Right lobe of liver (tissue), 4 donors: ENCODE data around the gene PAX8.

Source experiments
- POLR2A ChIP-seq: fragments of 450-650 bp; IDR thresholded peaks from one replicate; pipeline ENCODE4 v1.6.1; 2017; ENCODE audit warnings: antibody characterized with exemption, mild to moderate bottlenecking
- TF ChIP-seq, protein P1 (sequence below), 4 donors: fragments of 200-600 bp in 3 of 4; fragments of 450-650 bp in 1 of 4; IDR thresholded peaks; one replicate each; pipeline versions ENCODE4 v1.5.1 to v1.8.0; 2016 to 2022; ENCODE audit warnings: antibody characterized with exemption in 4 of 4, mild to moderate bottlenecking in 2 of 4
- donor health status: DM: no; HTN: no; CAD: no.
- donor health status: DM: no; HTN: no; CAD: no.
- donor health status: DM: no; HTN: yes; CAD: no.

DNA sequence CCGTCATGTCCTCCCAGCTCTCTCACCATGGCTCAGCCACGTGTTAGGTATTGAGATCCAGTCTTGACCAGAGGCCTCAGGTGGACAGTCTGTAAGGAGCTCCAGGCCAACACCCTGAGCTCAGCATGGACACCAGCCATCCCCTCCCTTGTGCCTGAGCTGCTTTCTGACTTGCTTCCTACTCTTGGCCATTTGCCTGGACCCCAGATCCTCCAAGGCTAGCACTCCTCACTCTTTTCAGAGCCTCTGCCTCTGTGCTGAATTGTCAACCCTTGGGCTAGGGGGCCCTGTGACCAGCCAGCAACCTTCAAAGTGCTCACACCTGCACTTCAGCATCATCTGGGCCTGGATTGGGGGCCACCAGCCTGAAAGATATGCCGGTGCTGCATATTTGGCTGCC lies 46.6 kb downstream of the PAX8 start:
- TF ChIP-seq, protein P1, sequence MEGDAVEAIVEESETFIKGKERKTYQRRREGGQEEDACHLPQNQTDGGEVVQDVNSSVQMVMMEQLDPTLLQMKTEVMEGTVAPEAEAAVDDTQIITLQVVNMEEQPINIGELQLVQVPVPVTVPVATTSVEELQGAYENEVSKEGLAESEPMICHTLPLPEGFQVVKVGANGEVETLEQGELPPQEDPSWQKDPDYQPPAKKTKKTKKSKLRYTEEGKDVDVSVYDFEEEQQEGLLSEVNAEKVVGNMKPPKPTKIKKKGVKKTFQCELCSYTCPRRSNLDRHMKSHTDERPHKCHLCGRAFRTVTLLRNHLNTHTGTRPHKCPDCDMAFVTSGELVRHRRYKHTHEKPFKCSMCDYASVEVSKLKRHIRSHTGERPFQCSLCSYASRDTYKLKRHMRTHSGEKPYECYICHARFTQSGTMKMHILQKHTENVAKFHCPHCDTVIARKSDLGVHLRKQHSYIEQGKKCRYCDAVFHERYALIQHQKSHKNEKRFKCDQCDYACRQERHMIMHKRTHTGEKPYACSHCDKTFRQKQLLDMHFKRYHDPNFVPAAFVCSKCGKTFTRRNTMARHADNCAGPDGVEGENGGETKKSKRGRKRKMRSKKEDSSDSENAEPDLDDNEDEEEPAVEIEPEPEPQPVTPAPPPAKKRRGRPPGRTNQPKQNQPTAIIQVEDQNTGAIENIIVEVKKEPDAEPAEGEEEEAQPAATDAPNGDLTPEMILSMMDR (IDR thresholded peaks at IDR 0.05): no peak
- no peak for TF ChIP-seq POLR2A
